CD4-positive, alpha-beta T cell (primary cell): ENCODE measurements around the gene PIK3C2B. TPM values are rescaled to one million over a fixed set of nuclear protein-coding genes. Genes with fewer than 3 reads are reported as not detected.
"Not testable (repeated sequence)": the region's sequence is repeated elsewhere in the genome, so short reads cannot be mapped to it uniquely, and the experiment has no call there.

Source experiments
- ATAC-seq: fragments of 200-7000 bp; cut with Tn5 transposase; one replicate; pipeline ENCODE4 v1.10.0; 2022; ENCODE audit warnings: mild to moderate bottlenecking; ENCODE audit not compliant: poor library complexity
- CTCF ChIA-PET: fragments of 350-600 bp; sonication (Branson Sonifier 250); formaldehyde crosslinking; loops from one replicate; lab custom pipeline; 2021; ENCODE audit warnings: antibody characterized with exemption, inconsistent platforms; lab: Charles Lee
- POLR2A ChIA-PET: fragments of 350-600 bp; sonication (Branson Sonifier 250); formaldehyde crosslinking; loops from one replicate; lab custom pipeline; 2021; ENCODE audit warnings: antibody characterized with exemption, inconsistent platforms; lab: Charles Lee
- DNase-seq, 14 experiments: peaks; one replicate each; pipeline ENCODE4 v3.0.0-alpha.2; 2013 to 2020; ENCODE audit warnings: mixed read lengths in 2 of 14
- H3K27ac ChIP-seq, 2 donors: one replicate each; pipeline versions ENCODE4 v1.5.1 to v1.7.0; 2013; ENCODE audit warnings: low read length in 2 of 2, low read depth in 1 of 2, mild to moderate bottlenecking in 1 of 2
- H3K27me3 ChIP-seq, 2 experiments: 1 replicate in 1 of 2; 2 replicates in 1 of 2; pipeline versions ENCODE4 v1.6.1 to v1.7.0; 2013; ENCODE audit warnings: low read length in 2 of 2, control low read depth in 1 of 2, mild to moderate bottlenecking in 1 of 2, moderate library complexity in 1 of 2; ENCODE audit not compliant: insufficient read depth in 2 of 2, control insufficient read depth in 1 of 2
- H3K36me3 ChIP-seq: one replicate; pipeline ENCODE4 v1.6.1; 2013; ENCODE audit warnings: low read length, control low read depth; ENCODE audit not compliant: insufficient read depth
- H3K4me1 ChIP-seq: one replicate; pipeline ENCODE4 v1.6.1; 2013; ENCODE audit warnings: low read length, control low read depth; ENCODE audit not compliant: insufficient read depth
- H3K4me3 ChIP-seq: one replicate; pipeline ENCODE4 v1.5.1; 2013; ENCODE audit warnings: mild to moderate bottlenecking, low read length, moderate library complexity
- H3K9me3 ChIP-seq, 2 experiments: 1 replicate in 1 of 2; 2 replicates in 1 of 2; pipeline versions ENCODE4 v1.6.1 to v1.7.0; 2013; ENCODE audit warnings: low read length in 2 of 2, mild to moderate bottlenecking in 2 of 2, control low read depth in 1 of 2, moderate library complexity in 1 of 2; ENCODE audit not compliant: control insufficient read depth in 1 of 2, insufficient read depth in 1 of 2
- H3K27ac Mint-ChIP-seq: one replicate; pipeline ENCODE4 v1.8.0; 2020; ENCODE audit warnings: mixed read lengths
- H3K27me3 Mint-ChIP-seq: one replicate; pipeline ENCODE4 v1.8.0; 2021; ENCODE audit warnings: mixed read lengths
- H3K36me3 Mint-ChIP-seq: one replicate; pipeline ENCODE4 v1.8.0; 2021; ENCODE audit warnings: low read depth, mixed read lengths
- H3K4me1 Mint-ChIP-seq: one replicate; pipeline ENCODE4 v1.8.0; 2021; ENCODE audit warnings: low read depth, mixed read lengths
- H3K4me3 Mint-ChIP-seq: one replicate; pipeline ENCODE4 v1.8.0; 2020; ENCODE audit warnings: mild to moderate bottlenecking, mixed read lengths
- H3K9me3 Mint-ChIP-seq: one replicate; pipeline ENCODE4 v1.8.0; 2020; ENCODE audit warnings: mixed read lengths
- intact Hi-C, 2 experiments: fragments of 100-400 bp; cut with DNase I in 1 of 2; cut with micrococcal nuclease in 1 of 2; formaldehyde crosslinking; loops; one replicate each; pipeline versions ENCODE4 v1.15.1 to v1.9.0; 2023 to 2025; cut with DNase I, micrococcal nuclease
- total RNA-seq, 174 experiments: library from RNA in 2 of 174; stranded (reverse) in 2 of 174; gene quantifications; one replicate each; pipeline ENCODE4 v1.2.3 and lab custom pipeline; 2021 to 2026
- TF ChIP-seq, protein P1 (sequence below): fragments of 200-600 bp; IDR thresholded peaks from one replicate; pipeline ENCODE4 v1.8.0; 2022; ENCODE audit warnings: antibody characterized with exemption, mild to moderate bottlenecking

Gene PIK3C2B
- total RNA-seq, 2 experiments from 2014 or later: 25.5 to 27.1 TPM

DNA sequence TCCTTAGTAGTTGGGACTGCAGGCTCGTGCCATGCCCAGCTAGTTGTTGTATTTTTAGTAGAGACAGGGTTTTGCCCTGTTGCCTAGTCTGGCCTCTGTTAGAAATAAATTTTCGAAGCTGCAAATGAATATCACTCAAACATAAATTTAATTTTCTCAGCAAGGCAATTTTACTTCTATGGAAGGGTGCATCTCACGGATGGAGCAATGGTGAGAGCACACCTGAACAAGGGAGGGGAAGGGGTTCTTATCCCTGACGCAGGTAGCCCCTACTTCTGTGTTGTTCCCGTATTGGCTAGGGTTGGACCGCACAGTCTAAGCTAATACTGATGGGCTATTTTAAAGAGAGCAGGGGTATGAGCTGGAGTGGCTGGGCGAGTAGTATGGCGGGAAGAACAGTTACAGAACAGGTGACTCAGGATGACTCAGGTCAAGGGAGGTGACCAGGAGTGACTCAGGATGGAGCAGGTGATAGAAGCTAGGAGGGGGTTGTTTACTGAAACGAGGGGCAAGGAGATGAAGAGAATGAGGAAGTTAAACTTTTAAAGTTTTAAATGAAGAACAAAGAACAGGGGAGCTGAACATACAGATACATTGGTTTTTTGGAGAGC is 29.1 kb upstream of the PIK3C2B start:
- ChIA-PET CTCF (interaction anchor here (1.5 to 2.2 kb wide), 3 partner anchors 21 to 284 kb away, joined by 4 to 7 read pairs (median 6); no protein-coding TSS in a partner anchor), POLR2A (interaction anchor here (1.8 to 5.7 kb wide), 3 partner anchors 11 to 29 kb away, joined by 4 to 50 read pairs (median 7); partner anchors contain the start of gene PIK3C2B)
- Histone ChIP-seq H3K27ac (no peak overlapping the region), H3K4me1 (peaks cover 63% of the 10 kb centered on the region), H3K27me3 (no peaks in the 10 kb centered on the region), H3K4me3 (no peak overlapping the region), H3K9me3 (peaks cover 0 to 4% of the 10 kb centered on the region in 2 experiments), H3K36me3 (peaks cover 53% of the 10 kb centered on the region)
- H3K9me3 Mint-ChIP-seq: peaks cover 2% of the 10 kb centered on the region
- H3K27me3 Mint-ChIP-seq: no peaks in the 10 kb centered on the region
- peak overlapping the region; percentile 82 for H3K27ac Mint-ChIP-seq
- no peak for ATAC-seq
- peak in 1 of 14 experiments; percentile 44 for DNase-seq
- H3K4me1 Mint-ChIP-seq: peaks cover 65% of the 10 kb centered on the region
- H3K36me3 Mint-ChIP-seq: peaks cover 77% of the 10 kb centered on the region
- TF ChIP-seq, protein P1, sequence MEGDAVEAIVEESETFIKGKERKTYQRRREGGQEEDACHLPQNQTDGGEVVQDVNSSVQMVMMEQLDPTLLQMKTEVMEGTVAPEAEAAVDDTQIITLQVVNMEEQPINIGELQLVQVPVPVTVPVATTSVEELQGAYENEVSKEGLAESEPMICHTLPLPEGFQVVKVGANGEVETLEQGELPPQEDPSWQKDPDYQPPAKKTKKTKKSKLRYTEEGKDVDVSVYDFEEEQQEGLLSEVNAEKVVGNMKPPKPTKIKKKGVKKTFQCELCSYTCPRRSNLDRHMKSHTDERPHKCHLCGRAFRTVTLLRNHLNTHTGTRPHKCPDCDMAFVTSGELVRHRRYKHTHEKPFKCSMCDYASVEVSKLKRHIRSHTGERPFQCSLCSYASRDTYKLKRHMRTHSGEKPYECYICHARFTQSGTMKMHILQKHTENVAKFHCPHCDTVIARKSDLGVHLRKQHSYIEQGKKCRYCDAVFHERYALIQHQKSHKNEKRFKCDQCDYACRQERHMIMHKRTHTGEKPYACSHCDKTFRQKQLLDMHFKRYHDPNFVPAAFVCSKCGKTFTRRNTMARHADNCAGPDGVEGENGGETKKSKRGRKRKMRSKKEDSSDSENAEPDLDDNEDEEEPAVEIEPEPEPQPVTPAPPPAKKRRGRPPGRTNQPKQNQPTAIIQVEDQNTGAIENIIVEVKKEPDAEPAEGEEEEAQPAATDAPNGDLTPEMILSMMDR: no peak
- intact Hi-C loops: loop anchor here (2.0 to 5.0 kb wide), 2 partner anchors 19 to 39 kb away; no protein-coding TSS in a partner anchor
- peak overlapping the region; percentile 54 for H3K4me3 Mint-ChIP-seq

DNA sequence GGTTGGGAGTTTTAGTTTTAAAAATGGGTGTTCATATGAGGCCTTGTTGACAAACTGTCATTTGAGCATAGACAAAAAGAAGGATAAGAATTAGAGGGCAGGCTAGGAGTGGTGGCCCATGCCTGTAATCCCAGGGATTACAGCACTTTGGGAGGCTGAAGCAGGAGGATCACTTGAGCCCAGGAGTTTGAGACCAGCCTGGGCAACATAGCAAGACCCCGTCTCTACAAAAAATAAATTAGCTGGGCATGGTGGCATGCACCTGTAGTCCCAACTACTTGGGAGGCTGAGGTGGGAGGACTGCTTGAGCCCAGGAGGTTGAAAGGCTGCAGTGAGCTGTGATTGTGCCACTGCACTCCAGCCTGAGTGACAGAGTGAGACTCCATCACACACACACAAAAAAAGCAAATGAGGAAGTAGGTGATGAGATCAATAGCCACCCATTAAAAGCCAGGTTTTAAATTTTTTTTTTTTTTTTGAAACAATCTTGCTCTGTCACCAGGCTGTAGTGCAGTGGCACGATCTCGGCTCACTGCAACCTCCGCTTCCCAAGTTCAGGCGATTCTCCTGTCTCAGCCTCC is 27.4 kb upstream of the PIK3C2B start:
- not testable (repeated sequence) for ATAC-seq, H3K27me3 Mint-ChIP-seq, H3K27me3 ChIP-seq, H3K9me3 ChIP-seq, H3K4me3 ChIP-seq, H3K27ac Mint-ChIP-seq, DNase-seq, H3K9me3 Mint-ChIP-seq
- Histone ChIP-seq H3K4me1 (peaks cover 79% of the 10 kb centered on the region), H3K36me3 (peaks cover 41% of the 10 kb centered on the region), H3K27ac (peak overlapping the region in 1 of 2 donors; percentile 85)
- Mint-ChIP-seq H3K36me3 (peaks cover 67% of the 10 kb centered on the region), H3K4me3 (peak overlapping the region; percentile 40), H3K4me1 (peaks cover 69% of the 10 kb centered on the region)
- intact Hi-C loops: loop anchor here in 1 of 2 experiments (1.0 to 5.0 kb wide), 3 partner anchors 16 to 40 kb away; no protein-coding TSS in a partner anchor
- POLR2A ChIA-PET: interaction anchor here (0.7 to 5.7 kb wide), 7 partner anchors 9 to 34 kb away, joined by 3 to 50 read pairs (median 7); partner anchors contain the start of gene PIK3C2B
- CTCF ChIA-PET: interaction anchor here (0.7 to 2.3 kb wide), 6 partner anchors 8 to 91 kb away, joined by 3 to 12 read pairs (median 5); no protein-coding TSS in a partner anchor

DNA sequence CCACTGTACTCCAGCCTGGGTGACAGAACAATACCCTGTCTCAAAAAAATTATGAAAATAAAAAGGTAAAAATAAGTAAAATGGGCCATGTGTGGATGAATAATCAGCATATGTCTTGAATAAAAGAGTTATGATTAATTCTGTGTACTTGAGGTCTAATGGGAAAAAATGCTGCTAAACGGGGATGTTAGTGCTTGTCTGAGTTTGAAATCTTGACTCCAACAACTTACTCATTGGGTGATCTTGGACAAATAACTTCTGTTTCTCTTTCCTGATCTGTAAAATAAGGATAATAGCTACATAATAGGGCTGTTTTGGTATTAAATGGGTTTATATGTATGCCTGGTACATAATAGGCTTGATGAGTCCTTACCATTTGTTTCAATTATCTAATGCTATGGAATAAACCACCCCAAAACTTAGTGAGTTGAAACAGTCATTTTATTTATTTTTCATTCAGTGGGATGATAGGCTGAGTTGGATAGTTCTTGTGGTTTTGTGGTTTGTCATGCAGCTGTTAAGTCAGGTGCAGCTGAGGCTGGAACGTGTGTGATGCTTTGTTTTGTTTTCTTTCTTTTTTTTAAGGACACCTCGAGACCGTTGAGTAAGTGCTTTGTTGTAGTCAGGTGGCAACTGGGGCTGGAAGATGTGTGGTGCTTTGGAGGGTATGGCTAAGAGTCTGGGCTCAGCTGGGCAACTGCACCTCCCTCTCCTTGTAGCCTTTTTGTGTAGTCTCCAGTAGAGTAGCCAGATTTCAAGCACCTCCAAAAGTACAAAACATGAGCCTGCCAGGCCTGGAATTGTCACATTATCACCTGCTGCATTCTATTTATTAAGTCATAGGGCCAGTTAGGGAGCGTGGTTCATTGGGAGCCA is 26.5 kb upstream of the PIK3C2B start:
- Histone ChIP-seq H3K36me3 (peaks cover 32% of the 10 kb centered on the region), H3K27ac (peak overlapping the region; percentile 51 to 85), H3K4me3 (peak overlapping the region; percentile 11), H3K4me1 (peaks cover 86% of the 10 kb centered on the region), H3K9me3 (peaks cover 0 to 4% of the 10 kb centered on the region in 2 experiments), H3K27me3 (no peaks in the 10 kb centered on the region)
- peaks cover 2% of the 10 kb centered on the region for H3K9me3 Mint-ChIP-seq
- intact Hi-C loops: loop anchor here in 1 of 2 experiments (1.0 to 5.0 kb wide), 3 partner anchors 15 to 41 kb away; no protein-coding TSS in a partner anchor
- DNase-seq (peak; percentile 40 to 92 (median 61)), ATAC-seq (peak; percentile 71)
- peaks cover 59% of the 10 kb centered on the region for H3K36me3 Mint-ChIP-seq
- peak overlapping the region; percentile 83 for H3K4me3 Mint-ChIP-seq
- POLR2A ChIA-PET: interaction anchor here (0.7 to 5.7 kb wide), 8 partner anchors 8 to 68 kb away, joined by 3 to 50 read pairs (median 6); partner anchors contain the start of gene PIK3C2B
- H3K27ac Mint-ChIP-seq: no peak overlapping the region
- H3K4me1 Mint-ChIP-seq: peaks cover 63% of the 10 kb centered on the region
- TF ChIP-seq, protein P1: no peak
- CTCF ChIA-PET: interaction anchor here (0.7 to 2.3 kb wide), 6 partner anchors 9 to 90 kb away, joined by 3 to 12 read pairs (median 5); no protein-coding TSS in a partner anchor
- H3K27me3 Mint-ChIP-seq: no peaks in the 10 kb centered on the region

DNA sequence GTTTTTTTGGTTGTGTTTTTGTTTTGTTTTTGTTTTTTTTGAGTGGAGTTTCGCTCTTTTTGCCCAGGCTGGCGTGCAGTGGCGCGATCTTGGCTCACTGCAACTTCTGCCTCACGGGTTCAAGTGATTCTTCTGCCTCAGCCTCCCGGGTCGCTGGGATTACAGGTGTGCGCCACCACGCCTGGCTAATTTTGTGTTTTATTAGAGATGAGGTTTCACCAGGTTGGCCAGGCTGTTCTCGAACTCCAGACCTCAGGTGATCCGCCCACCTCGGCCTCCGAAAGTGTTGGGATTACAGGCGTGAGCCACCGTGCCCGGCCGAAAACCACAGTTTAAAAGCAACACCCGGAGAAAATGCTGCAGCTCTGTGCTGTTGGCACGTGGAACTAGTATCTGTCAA is 22.8 kb upstream of the PIK3C2B start:
- Histone ChIP-seq H3K4me3 (peak overlapping the region; percentile 91), H3K27ac (peak overlapping the region; percentile 98 to 99), H3K4me1 (peaks cover 89% of the 10 kb centered on the region)
- H3K27me3 Mint-ChIP-seq, H3K27ac Mint-ChIP-seq, H3K4me3 Mint-ChIP-seq, ATAC-seq, H3K9me3 Mint-ChIP-seq, intact Hi-C loops, H3K9me3 ChIP-seq, H3K36me3 ChIP-seq, H3K27me3 ChIP-seq: not testable (repeated sequence)
- peak in 1 of 14 experiments; percentile 22 for DNase-seq
- ChIA-PET CTCF (interaction anchor here (1.0 to 2.5 kb wide), 4 partner anchors 14 to 48 kb away, joined by 3 to 8 read pairs (median 4); no protein-coding TSS in a partner anchor), POLR2A (interaction anchor here (1.1 to 5.9 kb wide), 11 partner anchors 10 to 657 kb away, joined by 3 to 262 read pairs (median 14); partner anchors contain the start of gene PIK3C2B)
- Mint-ChIP-seq H3K36me3 (peaks cover 33% of the 10 kb centered on the region), H3K4me1 (peaks cover 63% of the 10 kb centered on the region)
